MCF 10A (cell line): ENCODE measurements around the gene HECTD1. TPM values are rescaled to one million over a fixed set of nuclear protein-coding genes. Genes with fewer than 3 reads are reported as not detected.
"Not testable (repeated sequence)": the region's sequence is repeated elsewhere in the genome, so short reads cannot be mapped to it uniquely, and the experiment has no call there.

Source experiments
- BruUV-seq: library from RNA; stranded (reverse); fragments of 400-500 nt; replicated peaks from 2 replicates; lab custom pipeline; 2021; lab: Mats Ljungman, UMichigan
- CTCF ChIA-PET: fragments of 300-600 bp; sonication (Branson Sonifier 250); formaldehyde crosslinking; extraction: SDS; loops from one replicate; lab custom pipeline; 2021; ENCODE audit warnings: antibody characterized with exemption, inconsistent platforms; lab: Yijun Ruan, JAX
- POLR2A ChIA-PET: fragments of 300-600, 350-650 bp; sonication (Branson Sonifier 250); formaldehyde crosslinking; extraction: SDS; loops from one replicate; lab custom pipeline; 2020; ENCODE audit warnings: antibody characterized with exemption, inconsistent platforms; lab: Yijun Ruan, JAX
- DNase-seq: peaks from one replicate; pipeline ENCODE4 v3.0.0-alpha.2; 2018; ENCODE audit not compliant: unreplicated experiment
- H3K27ac Mint-ChIP-seq: one replicate; pipeline ENCODE4 v1.8.0; 2022; ENCODE audit warnings: mild to moderate bottlenecking, low read depth, mixed read lengths; ENCODE audit not compliant: unreplicated experiment
- H3K27me3 Mint-ChIP-seq: one replicate; pipeline ENCODE4 v1.8.0; 2022; ENCODE audit warnings: mixed read lengths; ENCODE audit not compliant: insufficient read depth, unreplicated experiment
- H3K36me3 Mint-ChIP-seq: one replicate; pipeline ENCODE4 v1.8.0; 2022; ENCODE audit warnings: mild to moderate bottlenecking, moderate library complexity, mixed read lengths; ENCODE audit not compliant: insufficient read depth, unreplicated experiment
- H3K4me1 Mint-ChIP-seq: one replicate; pipeline ENCODE4 v1.8.0; 2022; ENCODE audit warnings: mixed read lengths; ENCODE audit not compliant: insufficient read depth, unreplicated experiment
- H3K4me3 Mint-ChIP-seq: one replicate; pipeline ENCODE4 v1.8.0; 2022; ENCODE audit warnings: mild to moderate bottlenecking, moderate library complexity, mixed read lengths; ENCODE audit not compliant: unreplicated experiment
- H3K9me3 Mint-ChIP-seq: one replicate; pipeline ENCODE4 v1.8.0; 2022; ENCODE audit warnings: mixed read lengths; ENCODE audit not compliant: unreplicated experiment
- intact Hi-C: fragments of 100-400 bp; cut with micrococcal nuclease; formaldehyde crosslinking; loops from 2 replicates; pipeline ENCODE4 v1.14.1; 2022
- total RNA-seq: library from RNA; stranded (reverse); gene quantifications from 2 replicates; pipeline ENCODE4 v1.2.3, GENCODE V29; 2022
- TF ChIP-seq, protein P1 (sequence below): fragments of 200-600 bp; IDR thresholded peaks from one replicate; pipeline ENCODE4 v1.8.0; 2022; ENCODE audit warnings: antibody characterized with exemption, mild to moderate bottlenecking; ENCODE audit not compliant: unreplicated experiment

The HECTD1 gene
- total RNA-seq, 1 experiment from 2014 or later: 122 TPM

DNA sequence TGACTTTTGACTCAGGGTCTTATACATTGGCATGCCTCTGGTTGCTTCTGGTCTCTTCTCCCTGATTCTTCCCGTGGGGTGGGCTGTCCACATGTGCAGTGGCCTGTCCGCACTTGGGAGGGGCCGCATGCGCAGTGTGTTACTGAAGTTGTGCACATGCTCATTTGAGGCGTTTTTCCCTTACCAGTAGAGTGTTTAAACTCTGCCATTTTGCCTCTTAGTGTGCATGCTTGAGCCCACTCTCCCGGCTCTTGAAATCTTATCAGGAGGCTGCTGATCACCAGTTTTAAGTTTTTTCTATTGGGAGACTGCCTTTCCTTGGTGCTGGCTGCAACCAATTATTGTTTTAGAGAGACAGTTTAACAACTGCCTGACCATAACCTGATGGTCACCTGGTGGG is 32.1 kb upstream of the HECTD1 start:
- H3K9me3 Mint-ChIP-seq: no peaks in the 10 kb centered on the region
- intact Hi-C loops: no loop called here
- ChIA-PET CTCF (no interaction called here), POLR2A (no interaction called here)
- no peak overlapping the region for H3K27ac Mint-ChIP-seq
- no peaks in the 10 kb centered on the region for H3K27me3 Mint-ChIP-seq
- no peak for DNase-seq
- BruUV-seq: no TSS peak
- H3K36me3 Mint-ChIP-seq: no peaks in the 10 kb centered on the region
- TF ChIP-seq, protein P1, sequence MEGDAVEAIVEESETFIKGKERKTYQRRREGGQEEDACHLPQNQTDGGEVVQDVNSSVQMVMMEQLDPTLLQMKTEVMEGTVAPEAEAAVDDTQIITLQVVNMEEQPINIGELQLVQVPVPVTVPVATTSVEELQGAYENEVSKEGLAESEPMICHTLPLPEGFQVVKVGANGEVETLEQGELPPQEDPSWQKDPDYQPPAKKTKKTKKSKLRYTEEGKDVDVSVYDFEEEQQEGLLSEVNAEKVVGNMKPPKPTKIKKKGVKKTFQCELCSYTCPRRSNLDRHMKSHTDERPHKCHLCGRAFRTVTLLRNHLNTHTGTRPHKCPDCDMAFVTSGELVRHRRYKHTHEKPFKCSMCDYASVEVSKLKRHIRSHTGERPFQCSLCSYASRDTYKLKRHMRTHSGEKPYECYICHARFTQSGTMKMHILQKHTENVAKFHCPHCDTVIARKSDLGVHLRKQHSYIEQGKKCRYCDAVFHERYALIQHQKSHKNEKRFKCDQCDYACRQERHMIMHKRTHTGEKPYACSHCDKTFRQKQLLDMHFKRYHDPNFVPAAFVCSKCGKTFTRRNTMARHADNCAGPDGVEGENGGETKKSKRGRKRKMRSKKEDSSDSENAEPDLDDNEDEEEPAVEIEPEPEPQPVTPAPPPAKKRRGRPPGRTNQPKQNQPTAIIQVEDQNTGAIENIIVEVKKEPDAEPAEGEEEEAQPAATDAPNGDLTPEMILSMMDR: no peak
- H3K4me3 Mint-ChIP-seq: no peak overlapping the region
- peaks cover 25% of the 10 kb centered on the region for H3K4me1 Mint-ChIP-seq

GRCh38 chr14:31235462-31235861 is 27.9 kb upstream of the HECTD1 start:
- H3K36me3 Mint-ChIP-seq: no peaks in the 10 kb centered on the region
- H3K4me1 Mint-ChIP-seq: peaks cover 5% of the 10 kb centered on the region
- intact Hi-C loops: no loop called here
- no peak overlapping the region for H3K27ac Mint-ChIP-seq
- H3K27me3 Mint-ChIP-seq: no peaks in the 10 kb centered on the region
- ChIA-PET CTCF (no interaction called here), POLR2A (no interaction called here)
- DNase-seq: no peak
- H3K9me3 Mint-ChIP-seq: no peaks in the 10 kb centered on the region
- TF ChIP-seq, protein P1: no peak
- no peak overlapping the region for H3K4me3 Mint-ChIP-seq
- no TSS peak for BruUV-seq

DNA sequence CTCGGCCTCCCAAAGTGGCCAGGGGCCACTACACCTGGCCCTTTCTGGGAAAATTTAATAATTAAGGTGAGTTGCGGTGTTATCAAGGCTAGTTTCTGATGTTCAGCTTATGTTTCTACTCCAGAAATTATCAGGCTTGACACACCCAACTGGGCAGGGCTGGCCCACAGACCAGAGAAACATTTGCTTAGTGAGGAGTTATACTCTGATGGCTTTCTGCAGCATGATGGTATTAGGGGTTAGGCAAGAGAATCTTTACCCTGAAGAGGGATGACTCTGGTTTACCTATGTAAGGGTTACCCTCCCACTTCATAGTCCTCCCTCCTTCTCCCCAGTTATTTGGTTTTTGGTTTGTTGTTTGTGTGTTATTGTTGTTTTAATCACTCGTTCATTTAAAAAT is 24.5 kb upstream of the HECTD1 start:
- CTCF ChIA-PET: interaction anchor here (0.8 kb wide), 1 partner anchor 26 kb away, joined by 3 read pairs; no protein-coding TSS in a partner anchor
- H3K27ac Mint-ChIP-seq: no peak overlapping the region

GRCh38 chr14:31231272-31231671 is 23.7 kb upstream of the HECTD1 start:
- H3K9me3 Mint-ChIP-seq, BruUV-seq, H3K36me3 Mint-ChIP-seq, H3K27ac Mint-ChIP-seq, H3K27me3 Mint-ChIP-seq, intact Hi-C loops, H3K4me3 Mint-ChIP-seq, DNase-seq: not testable (repeated sequence)
- peaks cover 17% of the 10 kb centered on the region for H3K4me1 Mint-ChIP-seq
- POLR2A ChIA-PET: interaction anchor here (1.0 to 5.6 kb wide), 5 partner anchors 10 to 189 kb away, joined by 4 to 139 read pairs (median 7); partner anchors contain the start of genes HEATR5A and HECTD1
- CTCF ChIA-PET: interaction anchor here (0.8 to 1.3 kb wide), 2 partner anchors 26 to 32 kb away, joined by 3 read pairs; no protein-coding TSS in a partner anchor

More for the DNA sequence above, 24.5 kb upstream of the HECTD1 start:
- H3K4me3 Mint-ChIP-seq: no peak overlapping the region
- H3K27me3 Mint-ChIP-seq: no peaks in the 10 kb centered on the region
- H3K36me3 Mint-ChIP-seq: no peaks in the 10 kb centered on the region
- no TSS peak for BruUV-seq
- intact Hi-C loops: no loop called here
- H3K4me1 Mint-ChIP-seq: peaks cover 22% of the 10 kb centered on the region
- H3K9me3 Mint-ChIP-seq: no peaks in the 10 kb centered on the region
- DNase-seq: no peak
- POLR2A ChIA-PET: interaction anchor here (0.6 to 5.6 kb wide), 6 partner anchors 9 to 48 kb away, joined by 3 to 139 read pairs (median 6); partner anchors contain the start of gene HECTD1
- TF ChIP-seq, protein P1: no peak
